T follicular helper cell (primary cell): ENCODE measurements around the gene SNX5.

Experiments used
- DNase-seq: peaks from one replicate; pipeline ENCODE4 v3.0.0-alpha.2; 2020; ENCODE audit warnings: low read depth

SNX5 gene

DNA sequence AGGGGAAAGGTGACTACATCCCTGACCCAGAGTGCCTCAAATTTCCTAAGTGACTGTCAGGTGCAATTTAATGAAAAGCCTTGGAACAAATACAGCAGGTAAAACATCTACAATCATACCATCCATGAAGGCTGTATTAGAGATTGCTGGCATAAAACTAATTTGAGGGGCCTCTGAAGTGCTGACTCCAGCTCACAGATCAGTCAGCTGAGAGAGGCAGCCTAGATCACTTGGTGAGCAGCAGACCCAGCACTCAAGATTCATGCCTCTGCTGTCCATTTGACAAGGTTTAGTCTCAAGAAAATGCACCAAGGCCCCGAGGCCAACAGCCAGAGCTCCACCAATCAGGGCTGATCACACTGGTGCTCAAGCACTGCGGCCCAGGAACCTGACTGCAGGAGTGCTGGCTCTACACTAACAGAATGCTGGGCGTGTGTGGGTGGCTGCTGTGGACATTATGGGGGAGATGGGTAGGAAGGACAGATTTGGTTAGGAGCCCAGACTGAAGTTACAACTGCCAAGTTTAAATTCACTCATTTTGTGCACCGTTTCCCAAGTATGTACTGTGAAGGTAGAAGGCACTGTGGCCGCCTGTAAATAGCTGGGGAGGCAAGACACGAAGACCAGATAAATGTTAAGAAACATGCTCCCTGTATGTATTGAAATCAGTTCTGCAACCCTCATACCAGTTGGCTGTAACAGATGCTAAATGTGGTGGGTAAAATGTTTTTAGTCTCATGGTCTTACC lies 28.2 kb downstream of the SNX5 start:
- DNase-seq: no peak

DNA sequence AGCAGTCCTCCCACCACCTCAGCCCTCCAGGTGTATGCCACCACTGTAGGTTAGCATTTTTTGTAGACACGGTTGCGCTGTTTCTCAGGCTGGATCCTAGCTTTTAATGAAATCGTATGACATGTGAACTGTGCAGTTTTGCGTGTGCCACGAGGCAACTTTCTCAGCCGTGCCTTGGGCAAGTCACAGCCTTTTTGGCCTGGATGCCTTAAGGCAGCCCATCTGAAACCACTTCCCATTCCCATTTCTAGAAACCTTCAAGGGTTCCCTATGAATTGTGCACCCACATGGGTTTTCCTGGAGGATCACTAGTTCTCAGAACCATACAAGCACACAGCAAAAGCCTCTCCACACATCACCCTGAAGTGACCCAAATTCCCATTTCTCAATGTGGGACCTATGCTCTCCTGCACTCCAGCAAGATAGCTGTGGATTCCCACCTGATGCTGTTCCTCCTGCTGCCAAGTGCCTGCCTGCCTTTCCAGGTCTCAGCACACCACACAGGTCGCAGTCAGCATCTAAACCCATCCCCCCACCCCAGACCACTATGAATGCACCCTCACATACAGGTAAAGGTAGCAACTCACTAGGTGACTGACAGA lies 28.9 kb downstream of the SNX5 start:
- DNase-seq: no peak

- DNase-seq: peak; percentile 21
Measured at GRCh38 chr20:17938871-17939619, 29.5 kb downstream of the SNX5 start.

- no peak for DNase-seq
Measured at GRCh38 chr20:17936761-17937732, 31.5 kb downstream of the SNX5 start.

- no peak for DNase-seq
Measured at GRCh38 chr20:17936286-17936760, 32.3 kb downstream of the SNX5 start.

DNA sequence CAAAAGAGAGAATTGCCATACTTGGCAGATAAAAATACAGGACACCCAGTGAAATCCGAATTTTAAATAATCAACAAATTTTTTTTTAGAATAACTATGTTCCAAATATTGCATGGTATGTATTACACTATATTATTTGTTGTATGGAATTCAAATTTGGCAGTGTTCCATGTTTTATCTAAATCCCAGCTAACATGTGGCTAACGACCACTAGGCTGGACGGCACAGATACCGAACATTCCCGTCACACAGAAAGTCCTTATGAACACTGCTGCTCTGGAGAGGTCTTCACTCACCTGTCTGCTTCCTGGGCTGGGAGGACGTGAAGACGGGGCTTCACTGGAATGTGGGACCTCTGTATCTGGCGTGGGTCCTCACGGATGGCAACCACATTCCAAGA lies 32.8 kb downstream of the SNX5 start:
- DNase-seq: no peak

GRCh38 chr20:17935186-17935585 lies 33.4 kb downstream of the SNX5 start:
- no peak for DNase-seq

GRCh38 chr20:17934141-17934862 lies 34.3 kb downstream of the SNX5 start:
- no peak for DNase-seq

- DNase-seq: no peak
Measured at GRCh38 chr20:17933711-17934110, 34.9 kb downstream of the SNX5 start.

DNA sequence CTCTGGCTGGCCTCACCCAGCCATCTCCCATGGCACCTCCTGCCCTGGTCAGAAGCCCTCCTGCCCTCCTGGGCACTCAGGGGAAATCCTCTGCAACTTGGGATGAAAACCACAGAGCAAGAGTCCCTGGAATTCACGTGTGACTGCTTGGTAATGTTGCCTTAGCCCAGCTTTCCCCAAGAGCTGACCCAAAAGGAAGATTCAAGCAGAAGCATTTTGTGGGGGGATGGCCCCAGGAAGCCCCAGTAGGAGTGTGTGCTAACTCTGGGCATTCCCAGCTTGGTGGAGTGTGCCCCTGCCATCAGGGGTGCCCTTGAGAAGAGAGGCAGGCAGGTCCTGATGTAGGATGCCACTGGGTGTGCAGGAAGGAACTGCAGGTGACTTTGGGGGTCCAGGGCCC lies 35.5 kb downstream of the SNX5 start:
- DNase-seq: no peak

- no peak for DNase-seq
Measured at GRCh38 chr20:17932396-17932795, 36.2 kb downstream of the SNX5 start.

GRCh38 chr20:17931513-17931912 lies 37.1 kb downstream of the SNX5 start:
- DNase-seq: no peak

DNA sequence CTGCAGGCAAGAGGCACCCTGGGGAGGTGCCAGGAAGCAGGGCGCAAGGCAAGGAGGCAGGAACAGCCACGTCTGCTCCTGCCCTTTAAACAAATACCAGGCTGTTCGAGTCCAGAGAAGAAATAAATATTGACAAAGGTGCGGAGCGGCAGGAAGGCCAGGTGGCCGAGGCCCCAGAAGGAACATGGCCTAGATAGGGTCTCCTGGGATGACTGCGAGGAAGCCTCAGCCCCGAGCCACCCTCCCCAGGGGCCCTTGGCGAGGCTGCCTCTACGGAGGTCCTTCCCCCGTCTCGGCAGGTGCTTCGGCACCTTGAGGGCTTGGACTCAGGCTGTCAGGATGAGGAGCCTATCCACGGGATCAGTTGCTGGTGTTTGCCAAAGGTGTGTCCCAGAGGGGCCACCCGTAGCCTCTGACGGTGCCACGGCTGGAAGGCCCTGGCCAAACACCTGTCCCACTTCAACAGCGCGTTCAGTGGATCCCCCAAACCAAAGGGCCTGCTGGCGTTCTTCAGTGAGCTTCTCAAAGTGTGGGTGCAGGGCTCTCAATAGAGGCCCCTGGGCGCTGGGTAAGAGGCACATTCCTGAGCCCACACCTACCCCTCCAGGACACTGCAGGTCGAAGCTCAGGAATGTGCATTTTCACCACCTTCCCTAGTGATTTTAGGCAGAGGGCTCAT lies 39.8 kb downstream of the SNX5 start:
- no peak for DNase-seq

- DNase-seq: no peak
Measured at GRCh38 chr20:17928211-17928611, 40.4 kb downstream of the SNX5 start.

DNA sequence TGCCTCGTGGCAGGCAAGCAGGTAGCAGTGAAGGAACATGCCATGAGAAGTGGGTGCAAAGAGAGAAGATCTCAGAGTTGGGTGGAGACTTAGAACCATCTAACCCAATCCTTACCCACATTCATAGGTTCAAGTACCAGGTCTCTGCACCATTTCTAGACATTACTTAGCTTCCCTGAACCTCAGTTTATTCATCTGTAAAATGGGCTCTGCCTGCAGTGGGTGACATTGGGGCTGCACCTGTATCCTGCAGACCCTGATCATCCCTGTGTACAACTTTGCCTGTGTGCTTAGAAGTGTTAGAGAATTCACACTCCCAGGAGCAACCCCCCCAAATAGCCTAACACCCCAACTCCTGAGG lies 42.7 kb downstream of the SNX5 start:
- DNase-seq: no peak

GRCh38 chr20:17925141-17925939 lies 43.3 kb downstream of the SNX5 start:
- DNase-seq: no peak

DNA sequence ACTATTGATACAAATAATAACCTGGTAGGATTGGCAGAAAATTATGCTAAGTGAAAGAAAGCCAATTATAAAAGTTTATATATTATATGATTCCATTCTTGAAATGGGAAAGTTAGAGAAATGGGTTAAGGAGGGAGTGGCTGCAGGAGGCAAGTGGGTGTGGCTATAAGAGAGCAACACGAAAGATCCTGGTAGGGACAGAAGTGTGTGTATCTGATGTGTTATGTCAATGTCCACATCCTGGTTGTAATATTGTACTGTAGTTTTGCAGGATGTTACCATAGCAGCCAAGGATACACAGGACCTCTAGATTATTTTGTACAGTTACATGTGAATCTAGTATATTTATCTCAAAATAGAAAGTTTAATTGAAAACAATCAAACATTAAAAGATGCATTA lies 46.8 kb downstream of the SNX5 start:
- DNase-seq: no peak

GRCh38 chr20:17919149-17919548 lies 49.4 kb downstream of the SNX5 start:
- DNase-seq: no peak

DNA sequence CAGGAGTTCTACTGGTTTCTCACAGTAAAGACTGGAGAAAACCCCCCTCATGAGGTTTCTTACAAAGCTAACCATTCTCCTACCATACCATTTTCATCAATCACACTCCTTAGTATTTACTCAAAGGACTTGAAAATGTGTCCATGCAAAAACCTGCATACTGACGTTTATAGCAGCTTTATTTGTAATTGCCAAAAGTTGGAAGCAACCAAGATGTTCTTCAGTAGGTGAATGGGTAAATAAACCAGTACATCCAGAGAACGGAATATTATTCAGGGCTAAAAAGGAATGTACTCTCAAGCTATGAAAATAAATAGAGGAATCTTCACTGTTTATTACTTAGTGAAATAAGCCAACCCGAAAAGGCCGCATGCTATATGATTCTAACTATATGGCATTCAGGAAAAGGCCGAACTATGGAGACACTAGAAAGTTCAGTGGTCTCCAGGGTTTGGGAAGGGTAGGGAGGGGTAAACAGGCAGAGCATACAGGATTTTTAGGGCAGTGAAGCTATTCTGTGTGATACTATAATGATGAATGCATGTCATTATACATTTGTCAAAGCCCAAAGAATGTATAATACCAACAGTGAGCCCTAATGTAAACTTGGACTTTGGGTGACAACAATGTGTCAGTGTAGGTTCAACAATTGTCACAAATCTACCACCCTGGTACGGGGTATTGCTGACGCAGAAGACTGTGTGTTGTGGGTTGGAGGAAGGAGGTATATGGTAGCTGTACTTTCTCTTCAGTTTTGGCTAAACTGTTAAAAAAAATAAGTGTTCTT lies 50.6 kb downstream of the SNX5 start:
- no peak for DNase-seq
